Fibroblast of the aortic adventitia (primary cell): ENCODE results near the gene DSCAML1. TPM values are rescaled to one million over a fixed set of nuclear protein-coding genes. Genes with fewer than 3 reads are reported as not detected.
A peak's percentile ranks its signal among the peaks of the same experiment; 100 is the strongest.

Experiments
- DNase-seq: peaks from one replicate; pipeline ENCODE4 v3.0.0-alpha.2; 2010; ENCODE audit warnings: low read depth
- H3K4me3 ChIP-seq: 2 replicates; pipeline ENCODE4 v1.5.1; 2011; ENCODE audit warnings: low read depth, mild to moderate bottlenecking, control low read depth, low read length, moderate library complexity
- total RNA-seq: library from RNA; depleted of rRNA; stranded (reverse); fragments of >200 nt; gene quantifications from 2 replicates; pipeline ENCODE4 v1.2.3, GENCODE V29; 2012; ENCODE audit warnings: low replicate concordance
- TF ChIP-seq, protein P1 (sequence below): IDR thresholded peaks from 2 replicates; pipeline ENCODE4 v1.5.1; 2011; ENCODE audit warnings: mild to moderate bottlenecking, low read length, control low read depth, inconsistent platforms; ENCODE audit not compliant: insufficient read depth

The DSCAML1 gene
- total RNA-seq, 1 donor, result not detected

DNA sequence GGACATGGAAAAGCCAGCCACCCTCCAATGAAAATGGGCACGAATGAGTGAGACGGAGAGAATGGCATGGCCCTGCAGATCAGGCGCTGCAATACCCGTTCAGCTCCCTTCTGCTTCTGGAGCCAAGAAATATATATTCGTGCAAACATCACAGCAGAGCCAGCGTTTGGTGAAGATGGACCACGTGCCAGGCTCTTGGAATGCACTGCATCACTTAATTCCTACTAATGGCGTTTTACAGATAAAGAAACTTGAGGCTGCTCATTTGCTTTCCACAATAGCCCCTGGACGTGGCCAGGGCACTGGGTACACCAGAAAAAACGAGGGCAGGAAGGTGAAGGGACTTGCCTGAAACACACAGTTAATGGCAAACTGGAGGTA is 29.2 kb upstream of the DSCAML1 start:
- no peak for DNase-seq
- H3K4me3 ChIP-seq, result no peak overlapping the region
- TF ChIP-seq, protein P1, sequence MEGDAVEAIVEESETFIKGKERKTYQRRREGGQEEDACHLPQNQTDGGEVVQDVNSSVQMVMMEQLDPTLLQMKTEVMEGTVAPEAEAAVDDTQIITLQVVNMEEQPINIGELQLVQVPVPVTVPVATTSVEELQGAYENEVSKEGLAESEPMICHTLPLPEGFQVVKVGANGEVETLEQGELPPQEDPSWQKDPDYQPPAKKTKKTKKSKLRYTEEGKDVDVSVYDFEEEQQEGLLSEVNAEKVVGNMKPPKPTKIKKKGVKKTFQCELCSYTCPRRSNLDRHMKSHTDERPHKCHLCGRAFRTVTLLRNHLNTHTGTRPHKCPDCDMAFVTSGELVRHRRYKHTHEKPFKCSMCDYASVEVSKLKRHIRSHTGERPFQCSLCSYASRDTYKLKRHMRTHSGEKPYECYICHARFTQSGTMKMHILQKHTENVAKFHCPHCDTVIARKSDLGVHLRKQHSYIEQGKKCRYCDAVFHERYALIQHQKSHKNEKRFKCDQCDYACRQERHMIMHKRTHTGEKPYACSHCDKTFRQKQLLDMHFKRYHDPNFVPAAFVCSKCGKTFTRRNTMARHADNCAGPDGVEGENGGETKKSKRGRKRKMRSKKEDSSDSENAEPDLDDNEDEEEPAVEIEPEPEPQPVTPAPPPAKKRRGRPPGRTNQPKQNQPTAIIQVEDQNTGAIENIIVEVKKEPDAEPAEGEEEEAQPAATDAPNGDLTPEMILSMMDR, result no peak

- no peak for DNase-seq
- TF ChIP-seq, protein P1, result no peak
- H3K4me3 ChIP-seq, result no peak overlapping the region
Observed at GRCh38 chr11:117825538-117826189, 28.6 kb upstream of the DSCAML1 start.

DNA sequence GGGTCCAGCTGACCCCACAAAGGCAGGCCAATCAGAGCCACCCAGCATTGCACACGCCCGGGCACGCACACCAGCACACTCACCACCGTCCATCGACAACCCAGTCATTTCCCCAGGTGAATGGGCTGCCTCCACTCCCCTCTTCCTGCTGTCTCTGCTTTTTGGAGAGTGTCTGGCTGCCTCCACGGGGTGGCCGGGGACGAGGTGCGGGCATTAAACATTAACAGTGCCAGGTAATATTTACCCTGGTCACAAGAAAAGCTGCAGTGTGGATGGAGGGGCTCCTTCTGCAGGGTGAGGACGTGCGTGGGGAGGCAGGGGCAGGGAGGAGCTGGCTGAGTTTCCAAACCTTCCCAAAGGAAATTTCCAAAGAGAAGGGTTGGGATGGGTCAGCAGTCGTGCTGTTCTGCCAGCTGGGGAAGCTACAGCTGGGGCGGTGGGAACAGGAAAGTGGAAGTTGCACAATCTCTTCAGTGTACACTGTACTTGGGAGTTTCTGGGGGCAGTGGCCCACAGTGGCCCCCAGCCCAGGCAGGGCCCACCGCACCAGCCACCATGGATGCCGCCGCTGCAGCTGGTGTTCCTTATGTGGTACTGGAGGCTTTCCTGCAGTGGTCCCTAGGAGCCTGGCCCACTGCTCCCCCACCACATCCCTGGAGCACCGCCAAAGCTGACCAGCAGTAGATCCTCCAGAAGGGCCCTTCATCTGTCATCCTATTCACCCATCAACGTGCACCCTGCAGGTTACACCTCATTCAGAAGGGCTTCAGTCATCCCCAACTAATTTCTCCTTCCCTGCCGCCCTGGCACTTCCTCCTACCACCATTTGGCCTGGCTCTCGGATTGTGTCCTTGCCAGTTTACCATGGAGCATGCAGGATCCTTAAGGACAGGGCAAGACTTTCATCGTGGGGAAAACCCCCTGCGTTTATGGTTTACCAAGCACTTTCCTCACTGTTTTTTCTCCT is 27.8 kb upstream of the DSCAML1 start, which contains the start of gene FXYD2:
Gene FXYD2 (minus strand): TSS at position 174 of the 967 bp plus-strand sequence. CDS start 66 bp downstream, at position 108.
- TF ChIP-seq, protein P1, result no peak

GRCh38 chr11:117823946-117824420 is 27.0 kb upstream of the DSCAML1 start:
- TF ChIP-seq, protein P1, result no peak
- peak; percentile 53 for DNase-seq
- no peak overlapping the region for H3K4me3 ChIP-seq

More for the DNA sequence above, 27.8 kb upstream of the DSCAML1 start, which contains the start of gene FXYD2:
- H3K4me3 ChIP-seq, result no peak within 1 kb of the TSS
- DNase-seq, result peak; percentile 14

DNA sequence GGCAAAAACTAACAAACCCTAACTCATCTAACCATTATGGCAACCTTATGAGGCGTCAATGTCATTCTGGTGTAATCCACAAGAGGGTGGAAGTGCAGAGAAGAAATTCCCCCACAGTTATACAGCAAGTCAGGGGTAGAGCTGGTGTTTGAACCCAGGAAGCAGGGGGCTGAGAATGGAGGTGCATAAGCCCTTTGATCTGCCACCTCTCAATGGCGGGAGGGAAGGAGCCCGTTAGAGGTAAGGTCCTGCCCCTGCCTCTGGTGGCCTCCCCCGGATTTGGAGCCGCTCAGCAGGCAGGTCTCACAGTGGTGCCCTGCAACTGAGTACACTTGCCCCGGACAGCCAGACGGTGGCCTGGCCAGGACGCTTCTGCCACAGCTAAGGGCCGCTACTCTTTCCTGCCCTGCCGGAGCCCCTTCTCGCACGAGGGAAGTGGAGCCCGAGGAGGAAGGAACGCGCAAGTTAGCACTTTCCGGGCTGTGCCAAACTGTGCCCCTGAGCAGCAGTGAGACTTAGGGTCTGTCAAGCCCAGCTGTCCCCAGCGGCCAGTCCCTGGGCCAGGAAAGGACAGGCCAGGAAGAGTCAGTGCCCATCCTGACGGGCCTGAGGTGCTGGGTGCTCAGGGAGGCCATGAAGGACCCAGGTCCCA is 26.4 kb upstream of the DSCAML1 start:
- DNase-seq, result no peak
- TF ChIP-seq, protein P1, result no peak
- H3K4me3 ChIP-seq, result no peak overlapping the region
